A549 (cell line): ENCODE measurements around the gene ADAMTS12. TPM values are rescaled to one million over a fixed set of nuclear protein-coding genes. Genes with fewer than 3 reads are reported as not detected.

Experiments used
- ATAC-seq, 2 experiments: fragments of 200-7000 bp in 1 of 2; fragments of >200 bp in 1 of 2; cut with Nextera tagmentation in 1 of 2; cut with Tn5 transposase in 1 of 2; 3 replicates each; pipeline versions ENCODE4 v1.8.0 to v1.9.1; 2018 to 2020; ENCODE audit warnings: mild to moderate bottlenecking in 1 of 2, moderate library complexity in 1 of 2
- CTCF ChIA-PET: fragments of 300-600 bp; sonication (Branson Sonifier 250); formaldehyde crosslinking; extraction: SDS; loops from one replicate; lab custom pipeline; 2021; ENCODE audit warnings: antibody characterized with exemption, inconsistent platforms; lab: Yijun Ruan, JAX
- POLR2A ChIA-PET: fragments of 350-600 bp; formaldehyde crosslinking; extraction: SDS; loops from one replicate; lab custom pipeline; 2021; ENCODE audit warnings: antibody characterized with exemption, inconsistent platforms; lab: Yijun Ruan, JAX
- DNase-seq, 2 experiments: peaks; one replicate each; pipeline versions ENCODE4 v3.0.0 to v3.0.0-alpha.2; 2011 to 2016; ENCODE audit warnings: low read depth in 1 of 2, low spot score in 1 of 2
- FAIRE-seq: peaks from 2 replicates; lab custom pipeline; 2011; peaks lifted over from hg19 to GRCh38; lab: Jason Lieb, UNC
- H3K27ac ChIP-seq, 2 experiments: fragments of >200 bp; sonication (Bioruptor Twin); formaldehyde crosslinking; 3 replicates each; pipeline ENCODE4 v1.5.1; 2016 to 2017
- H3K4me1 ChIP-seq: fragments of >200 bp; sonication (Bioruptor Twin); formaldehyde crosslinking; 3 replicates; pipeline ENCODE4 v1.6.1; 2016
- H3K4me2 ChIP-seq: fragments of >200 bp; sonication (Bioruptor Twin); formaldehyde crosslinking; 3 replicates; pipeline ENCODE4 v1.6.1; 2016
- H3K4me3 ChIP-seq: fragments of >200 bp; sonication (Bioruptor Twin); formaldehyde crosslinking; 3 replicates; pipeline ENCODE4 v1.5.1; 2016
- H3K9me3 ChIP-seq: fragments of >200 bp; sonication (Bioruptor Twin); formaldehyde crosslinking; 3 replicates; pipeline ENCODE4 v1.6.1; 2016
- CBX2 ChIP-seq: fragments of 200-600 bp; sonication (generic); IDR thresholded peaks from 2 replicates; pipeline ENCODE4 v1.6.1; 2016; ENCODE audit warnings: low read depth, mild to moderate bottlenecking, borderline replicate concordance
- CBX8 ChIP-seq: fragments of 200-600 bp; sonication (generic); IDR thresholded peaks from 2 replicates; pipeline ENCODE4 v1.6.1; 2016
- CEBPB ChIP-seq, 2 experiments: fragments of >200 bp in 1 of 2; sonication (Bioruptor Twin) in 1 of 2; formaldehyde crosslinking in 1 of 2; IDR thresholded peaks; 2 replicates each; pipeline ENCODE4 v1.6.1; 2012 to 2016
- CHD2 ChIP-seq: fragments of 150-350 bp; IDR thresholded peaks from 2 replicates; pipeline ENCODE4 v1.6.1; 2014; ENCODE audit warnings: low read length; ENCODE audit not compliant: partially characterized antibody
- CHD4 ChIP-seq: fragments of 200-600 bp; sonication (generic); IDR thresholded peaks from 2 replicates; pipeline ENCODE4 v1.6.1; 2016; ENCODE audit warnings: antibody characterized with exemption, mild to moderate bottlenecking, borderline replicate concordance
- EHMT2 ChIP-seq: fragments of 200-600 bp; sonication (generic); IDR thresholded peaks from 2 replicates; pipeline ENCODE4 v1.6.1; 2016; ENCODE audit warnings: antibody characterized with exemption, low read depth, mild to moderate bottlenecking, moderate library complexity
- EP300 ChIP-seq, 2 experiments: fragments of >200 bp; sonication (Bioruptor Twin); formaldehyde crosslinking; IDR thresholded peaks; 2 replicates in 1 of 2; 3 replicates in 1 of 2; pipeline ENCODE4 v1.6.1; 2016 to 2017
- FOSL2 ChIP-seq, 2 experiments: fragments of 450-650 bp in 1 of 2; fragments of >200 bp in 1 of 2; sonication (Bioruptor Twin) in 1 of 2; formaldehyde crosslinking; IDR thresholded peaks; 2 replicates each; pipeline versions ENCODE4 v1.5.0 to v1.6.1; 2016 to 2020; ENCODE audit warnings: mild to moderate bottlenecking in 1 of 2, moderate library complexity in 1 of 2
- FOXS1 ChIP-seq: fragments of 250-450 bp; sonication (Bioruptor Pico); IDR thresholded peaks from 2 replicates; pipeline ENCODE4 v1.5.0; 2020; ENCODE audit warnings: mild to moderate bottlenecking, moderate library complexity
- GATA3 ChIP-seq: IDR thresholded peaks from 2 replicates; pipeline ENCODE4 v1.6.1; 2012; ENCODE audit warnings: borderline replicate concordance
- JUNB ChIP-seq: fragments of >200 bp; sonication (Bioruptor Twin); formaldehyde crosslinking; IDR thresholded peaks from 2 replicates; pipeline ENCODE4 v1.6.1; 2016
- KDM5A ChIP-seq: fragments of 200-600 bp; sonication (generic); IDR thresholded peaks from 2 replicates; pipeline ENCODE4 v1.6.1; 2016; ENCODE audit warnings: antibody characterized with exemption, mild to moderate bottlenecking
- MAFK ChIP-seq: fragments of 450-650 bp; IDR thresholded peaks from 2 replicates; pipeline ENCODE4 v1.6.1; 2014; ENCODE audit not compliant: partially characterized antibody
- MYC ChIP-seq: IDR thresholded peaks from 2 replicates; pipeline ENCODE4 v1.6.1; 2012; ENCODE audit warnings: mild to moderate bottlenecking, inconsistent platforms, low read length, improper control_type of control experiment, borderline replicate concordance
- NFE2L2 ChIP-seq: fragments of 150-350 bp; conservative IDR thresholded peaks from 2 replicates; pipeline ENCODE4 v1.6.1; 2014; ENCODE audit warnings: low read length
- NR3C1 ChIP-seq: fragments of >200 bp; sonication (Bioruptor Twin); formaldehyde crosslinking; IDR thresholded peaks from 3 replicates; pipeline ENCODE4 v1.6.1; 2017
- PHF8 ChIP-seq: fragments of 200-600 bp; sonication (generic); IDR thresholded peaks from 2 replicates; pipeline ENCODE4 v1.6.1; 2016; ENCODE audit warnings: low read depth, mild to moderate bottlenecking, antibody characterized with exemption, moderate library complexity, borderline replicate concordance
- RARB ChIP-seq: fragments of 250-450 bp; sonication (Bioruptor Pico); IDR thresholded peaks from 2 replicates; pipeline ENCODE4 v1.8.0; 2021; ENCODE audit warnings: mild to moderate bottlenecking, moderate library complexity
- RCOR1 ChIP-seq: fragments of 150-350 bp; IDR thresholded peaks from 2 replicates; pipeline ENCODE4 v1.6.1; 2014; ENCODE audit warnings: antibody characterized with exemption, low read length, low read depth
- TP53 ChIP-seq: fragments of 250-450 bp; sonication (Bioruptor Pico); IDR thresholded peaks from 2 replicates; pipeline ENCODE4 v1.5.0; 2021; ENCODE audit warnings: mild to moderate bottlenecking, moderate library complexity
- ZFP36 ChIP-seq: fragments of 450-650 bp; IDR thresholded peaks from 2 replicates; pipeline ENCODE4 v1.6.1; 2014; ENCODE audit warnings: borderline replicate concordance; ENCODE audit not compliant: partially characterized antibody
- ZSCAN20 ChIP-seq: fragments of 250-450 bp; sonication (Bioruptor Pico); IDR thresholded peaks from 2 replicates; pipeline ENCODE4 v1.8.0; 2022; ENCODE audit warnings: mild to moderate bottlenecking, moderate library complexity
- whole genome bisulfite sequencing: methylation state at CpG from one replicate; pipeline ENCODE4 v1.1.6; 2017; ENCODE audit errors: missing lambda C conversion rate; 5-methylcytosine and 5-hydroxymethylcytosine counted together
- polyA plus RNA-seq, 4 experiments: library from polyadenylated mRNA; depleted of rRNA in 3 of 4; stranded (reverse); fragments of >200 nt; fragmentation: RNase III in 1 of 4; extraction: RNeasy Plus Mini Kit Qiagen cat#74134 plus additional on column Dnase treatment in 1 of 4; gene quantifications; 2 replicates in 3 of 4; 3 replicates in 1 of 4; pipeline ENCODE4 v1.2.3, GENCODE V29; 2011 to 2017
- TF ChIP-seq, protein P1 (sequence below): fragments of 250-450 bp; sonication (Bioruptor Pico); IDR thresholded peaks from 2 replicates; pipeline ENCODE4 v1.5.0; 2020; ENCODE audit warnings: low read depth, mild to moderate bottlenecking, moderate library complexity
- TF ChIP-seq, protein P2 (sequence below): fragments of >200 bp; sonication (Bioruptor Twin); formaldehyde crosslinking; IDR thresholded peaks from 2 replicates; pipeline ENCODE4 v1.6.1; 2016
- TF ChIP-seq, protein P3 (sequence below): fragments of 200-600 bp; sonication (generic); IDR thresholded peaks from 2 replicates; pipeline ENCODE4 v1.6.1; 2016; ENCODE audit warnings: antibody characterized with exemption, mild to moderate bottlenecking, moderate library complexity

The ADAMTS12 gene
- polyA plus RNA-seq, 2 of the 4 experiments (the other 2 are of a cell fraction): 4.8 to 6.8 TPM

DNA sequence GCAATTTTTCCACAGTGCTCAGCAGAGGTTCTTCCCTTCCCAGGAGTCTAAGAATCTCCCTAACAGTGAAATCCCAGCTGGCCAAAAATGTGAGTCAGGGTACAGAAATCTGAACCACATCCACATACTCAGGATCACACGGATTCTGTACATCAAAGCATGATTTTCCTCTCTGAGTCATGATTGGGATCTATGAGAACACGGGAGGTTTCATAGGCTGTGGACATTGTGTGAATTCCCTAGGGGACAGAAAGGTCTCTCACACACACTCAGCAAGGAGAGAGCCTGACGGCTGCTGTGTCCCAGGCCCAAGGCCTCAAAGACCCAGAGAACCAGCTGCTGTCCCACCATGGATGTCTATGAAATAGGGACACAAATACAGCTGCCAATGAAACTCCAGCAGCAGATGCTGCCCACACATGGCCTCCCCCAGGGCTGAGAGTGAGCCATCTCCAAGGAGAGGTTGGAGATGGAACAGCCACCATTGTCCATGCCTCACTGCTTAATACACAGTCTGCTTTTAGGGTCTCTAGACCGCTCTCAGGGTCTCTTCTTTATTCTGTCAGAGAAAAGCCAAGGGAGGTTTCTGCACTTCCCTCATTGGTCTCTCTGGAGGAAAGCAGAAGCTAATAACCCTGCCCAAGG lies 102.7 kb downstream of the ADAMTS12 start:
- Histone ChIP-seq H3K4me3 (no peak overlapping the region), H3K27ac (peak overlapping the region; percentile 55 to 60; a peak in 5 of 6 replicates), H3K9me3 (peaks cover 3% of the 10 kb centered on the region; the same call in 1 of the 3 replicates), H3K4me2 (peak overlapping the region; percentile 26; the same call in 1 of the 3 replicates), H3K4me1 (peaks cover 10% of the 10 kb centered on the region; the same call in 2 of the 3 replicates)
- FAIRE-seq: no peak
- 12% methylated on average over 4 of the region's 4 CpGs for WGBS
- peak; percentile 62 to 89 for ATAC-seq
- CTCF ChIA-PET: interaction anchor here (1.0 kb wide), 1 partner anchor 145 kb away, joined by 3 read pairs; no protein-coding TSS in a partner anchor
- POLR2A ChIA-PET: no interaction called here
- peak in 1 of 2 experiments; percentile 13 for DNase-seq
- TF ChIP-seq JUNB (peak; percentile 25; the same call in 1 of the 2 replicates), CBX2 (no peak), FOSL2 (IDR thresholded peaks at IDR 0.05) (no peak), FOSL2 (CRISPR knock-in tag; IDR thresholded peaks at IDR 0.05) (peak; percentile 25)

DNA sequence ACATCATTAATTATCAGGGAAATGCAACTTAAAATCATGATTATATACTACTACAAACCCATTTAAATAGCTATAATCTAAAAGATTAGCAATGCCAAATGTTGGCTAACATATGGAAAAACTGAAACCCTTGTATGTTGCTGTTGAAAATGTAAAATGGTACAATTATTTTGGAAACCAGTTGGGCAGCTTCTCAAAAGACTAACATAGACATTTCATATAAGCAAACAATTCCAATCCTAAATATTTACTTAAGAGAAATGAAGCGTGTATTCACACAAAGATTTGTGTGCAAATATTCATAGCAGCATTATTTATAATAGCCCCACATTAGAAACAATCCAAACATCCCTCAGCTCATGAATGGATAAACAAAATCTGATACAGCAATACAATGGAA lies 106.2 kb downstream of the ADAMTS12 start:
- H3K4me3 ChIP-seq: no peak overlapping the region
- peaks cover 3% of the 10 kb centered on the region; the same call in 1 of the 3 replicates for H3K9me3 ChIP-seq
- POLR2A ChIA-PET: no interaction called here
- 35% methylated on average over 1 of the region's 1 CpG for WGBS
- TF ChIP-seq MAFK (no peak), GATA3 (no peak), CEBPB (IDR thresholded peaks at IDR 0.05) (no peak), PHF8 (no peak)
- TF ChIP-seq, protein P1, sequence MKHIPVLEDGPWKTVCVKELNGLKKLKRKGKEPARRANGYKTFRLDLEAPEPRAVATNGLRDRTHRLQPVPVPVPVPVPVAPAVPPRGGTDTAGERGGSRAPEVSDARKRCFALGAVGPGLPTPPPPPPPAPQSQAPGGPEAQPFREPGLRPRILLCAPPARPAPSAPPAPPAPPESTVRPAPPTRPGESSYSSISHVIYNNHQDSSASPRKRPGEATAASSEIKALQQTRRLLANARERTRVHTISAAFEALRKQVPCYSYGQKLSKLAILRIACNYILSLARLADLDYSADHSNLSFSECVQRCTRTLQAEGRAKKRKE (CRISPR knock-in tag): no peak
- ATAC-seq: no peak
- FAIRE-seq: no peak
- H3K4me1 ChIP-seq: peaks cover 10% of the 10 kb centered on the region; the same call in 2 of the 3 replicates
- CTCF ChIA-PET: no interaction called here
- no peak overlapping the region for H3K4me2 ChIP-seq
- H3K27ac ChIP-seq: no peak overlapping the region
- DNase-seq: no peak

DNA sequence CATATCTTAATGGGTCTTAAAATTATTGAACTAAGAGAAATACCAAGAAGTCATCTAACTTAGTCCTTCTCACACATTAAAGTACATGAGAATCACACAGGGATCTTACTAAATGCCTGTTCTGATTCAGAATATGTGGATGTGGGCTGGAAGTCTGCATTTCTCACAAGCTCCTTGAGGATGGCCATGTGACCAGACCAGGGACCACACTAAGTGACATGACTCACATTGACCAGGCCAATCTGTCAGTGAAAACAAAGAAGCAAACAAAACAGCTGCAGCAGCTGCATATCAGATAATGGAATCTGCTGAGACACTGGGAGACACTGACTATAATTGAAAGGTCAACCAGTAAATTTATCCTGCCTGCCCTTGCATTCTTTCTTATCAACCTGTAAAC lies 110.5 kb downstream of the ADAMTS12 start:
- peaks cover 9% of the 10 kb centered on the region; the same call in 2 of the 3 replicates for H3K9me3 ChIP-seq
- no peak for FAIRE-seq
- ChIA-PET POLR2A (no interaction called here), CTCF (interaction anchor here (1.3 kb wide), 1 partner anchor 153 kb away, joined by 3 read pairs; no protein-coding TSS in a partner anchor)
- TF ChIP-seq, protein P2, sequence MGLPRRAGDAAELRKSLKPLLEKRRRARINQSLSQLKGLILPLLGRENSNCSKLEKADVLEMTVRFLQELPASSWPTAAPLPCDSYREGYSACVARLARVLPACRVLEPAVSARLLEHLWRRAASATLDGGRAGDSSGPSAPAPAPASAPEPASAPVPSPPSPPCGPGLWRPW: no peak
- TF ChIP-seq RCOR1 (no peak), NFE2L2 (no peak), EP300 (IDR thresholded peaks at IDR 0.05) (no peak), CBX8 (no peak), MYC (no peak), KDM5A (no peak), FOXS1 (no peak), TP53 (no peak), RARB (CRISPR knock-in tag) (no peak), PHF8 (no peak), ZSCAN20 (CRISPR knock-in tag) (no peak)
- TF ChIP-seq, all 56 proteins: peak for 0
- ATAC-seq: no peak
- DNase-seq: peak in 1 of 2 experiments; percentile 10
- H3K4me3 ChIP-seq: no peak overlapping the region
- no peak overlapping the region for H3K4me2 ChIP-seq
- H3K27ac ChIP-seq: no peak overlapping the region
- no peaks in the 10 kb centered on the region for H3K4me1 ChIP-seq

DNA sequence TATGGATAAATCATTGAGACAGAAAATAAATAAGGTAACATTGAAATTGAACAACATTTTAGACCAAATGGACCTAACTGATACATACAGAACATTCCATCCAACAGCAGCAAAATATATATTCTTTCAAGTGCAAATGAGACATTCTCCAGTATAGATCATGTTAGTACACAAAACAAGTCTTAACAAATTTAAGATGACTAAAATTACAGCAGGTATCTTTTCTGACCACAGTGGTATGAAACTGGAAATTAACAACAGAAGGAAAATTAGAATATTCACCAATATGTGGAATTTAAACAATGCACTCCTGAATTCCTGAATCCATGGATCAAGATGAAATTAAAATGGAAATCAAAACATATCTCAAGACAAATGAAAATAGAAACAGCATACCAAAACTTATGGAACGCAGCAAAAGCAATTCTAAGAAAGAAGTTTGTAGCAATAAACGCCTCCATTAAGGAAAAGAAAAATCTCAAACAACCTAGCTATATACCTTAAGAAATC lies 115.6 kb downstream of the ADAMTS12 start:
- no peak overlapping the region for H3K27ac ChIP-seq
- peaks cover 6% of the 10 kb centered on the region; the same call in 2 of the 3 replicates for H3K9me3 ChIP-seq
- ChIA-PET CTCF (no interaction called here), POLR2A (no interaction called here)
- H3K4me3 ChIP-seq: no peak overlapping the region
- no peaks in the 10 kb centered on the region for H3K4me1 ChIP-seq
- FAIRE-seq: no peak
- ATAC-seq: no peak
- no peak for DNase-seq
- H3K4me2 ChIP-seq: no peak overlapping the region
- WGBS: 39% methylated on average over 2 of the region's 2 CpGs
- no peak for TF ChIP-seq MAFK
- TF ChIP-seq, protein P2: no peak
- no peak for TF ChIP-seq CHD2
- no peak for TF ChIP-seq PHF8
- no peak for TF ChIP-seq NR3C1
- no peak for TF ChIP-seq ZFP36
- TF ChIP-seq CHD4: no peak
- TF ChIP-seq EHMT2: no peak
- TF ChIP-seq, protein P3, sequence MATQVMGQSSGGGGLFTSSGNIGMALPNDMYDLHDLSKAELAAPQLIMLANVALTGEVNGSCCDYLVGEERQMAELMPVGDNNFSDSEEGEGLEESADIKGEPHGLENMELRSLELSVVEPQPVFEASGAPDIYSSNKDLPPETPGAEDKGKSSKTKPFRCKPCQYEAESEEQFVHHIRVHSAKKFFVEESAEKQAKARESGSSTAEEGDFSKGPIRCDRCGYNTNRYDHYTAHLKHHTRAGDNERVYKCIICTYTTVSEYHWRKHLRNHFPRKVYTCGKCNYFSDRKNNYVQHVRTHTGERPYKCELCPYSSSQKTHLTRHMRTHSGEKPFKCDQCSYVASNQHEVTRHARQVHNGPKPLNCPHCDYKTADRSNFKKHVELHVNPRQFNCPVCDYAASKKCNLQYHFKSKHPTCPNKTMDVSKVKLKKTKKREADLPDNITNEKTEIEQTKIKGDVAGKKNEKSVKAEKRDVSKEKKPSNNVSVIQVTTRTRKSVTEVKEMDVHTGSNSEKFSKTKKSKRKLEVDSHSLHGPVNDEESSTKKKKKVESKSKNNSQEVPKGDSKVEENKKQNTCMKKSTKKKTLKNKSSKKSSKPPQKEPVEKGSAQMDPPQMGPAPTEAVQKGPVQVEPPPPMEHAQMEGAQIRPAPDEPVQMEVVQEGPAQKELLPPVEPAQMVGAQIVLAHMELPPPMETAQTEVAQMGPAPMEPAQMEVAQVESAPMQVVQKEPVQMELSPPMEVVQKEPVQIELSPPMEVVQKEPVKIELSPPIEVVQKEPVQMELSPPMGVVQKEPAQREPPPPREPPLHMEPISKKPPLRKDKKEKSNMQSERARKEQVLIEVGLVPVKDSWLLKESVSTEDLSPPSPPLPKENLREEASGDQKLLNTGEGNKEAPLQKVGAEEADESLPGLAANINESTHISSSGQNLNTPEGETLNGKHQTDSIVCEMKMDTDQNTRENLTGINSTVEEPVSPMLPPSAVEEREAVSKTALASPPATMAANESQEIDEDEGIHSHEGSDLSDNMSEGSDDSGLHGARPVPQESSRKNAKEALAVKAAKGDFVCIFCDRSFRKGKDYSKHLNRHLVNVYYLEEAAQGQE: no peak
- TF ChIP-seq CEBPB (IDR thresholded peaks at IDR 0.05): no peak
